Stimulated activated naive CD8-positive, alpha-beta T cell treated with anti-CD3 and anti-CD28 coated beads, Interleukin-15, Interleukin-2, amounts not matched to agents 100 U/mL and 50 U/mL, for 24 hours (primary cell): ENCODE measurements around the gene PLXDC1.

Experiments used
- ATAC-seq: fragments of 150-1000 bp; cut with Tn5 transposase; one replicate; pipeline ENCODE4 v1.10.0; 2021
- DNase-seq: peaks from one replicate; pipeline ENCODE4 v3.0.0; 2021

PLXDC1 gene

DNA sequence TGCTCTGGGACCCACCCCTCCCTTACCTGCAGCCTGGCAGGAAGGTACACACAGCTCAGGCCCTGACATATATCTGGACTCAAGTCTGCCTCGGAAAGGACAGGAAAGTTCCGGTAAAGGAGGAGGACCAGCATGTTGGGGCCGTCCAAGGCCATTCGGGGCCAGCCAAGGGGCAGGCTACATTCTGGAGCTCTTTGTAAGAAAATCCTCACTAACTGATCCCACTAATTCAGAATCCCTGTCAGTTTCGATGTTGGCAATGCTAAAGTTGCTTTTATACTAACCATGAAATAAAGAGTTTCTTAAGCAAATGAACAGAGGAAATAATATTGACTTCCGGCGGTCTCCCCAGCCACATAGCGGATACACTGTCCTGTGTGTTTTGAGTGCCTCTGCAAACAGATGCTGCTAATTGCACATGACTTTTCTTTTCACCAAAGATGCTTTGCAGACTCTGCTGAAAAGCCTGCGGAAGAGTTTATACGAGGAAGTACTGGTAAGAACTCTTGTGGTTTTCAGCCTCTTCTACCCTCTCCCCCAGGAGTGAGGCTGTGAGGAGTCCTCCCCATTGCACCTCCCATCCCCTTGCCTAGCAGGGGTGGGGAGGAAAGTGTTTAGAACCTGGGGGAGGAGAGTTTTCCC, 54.8 kb downstream of the PLXDC1 start:
- DNase-seq = peak; percentile 16
- no peak for ATAC-seq

DNA sequence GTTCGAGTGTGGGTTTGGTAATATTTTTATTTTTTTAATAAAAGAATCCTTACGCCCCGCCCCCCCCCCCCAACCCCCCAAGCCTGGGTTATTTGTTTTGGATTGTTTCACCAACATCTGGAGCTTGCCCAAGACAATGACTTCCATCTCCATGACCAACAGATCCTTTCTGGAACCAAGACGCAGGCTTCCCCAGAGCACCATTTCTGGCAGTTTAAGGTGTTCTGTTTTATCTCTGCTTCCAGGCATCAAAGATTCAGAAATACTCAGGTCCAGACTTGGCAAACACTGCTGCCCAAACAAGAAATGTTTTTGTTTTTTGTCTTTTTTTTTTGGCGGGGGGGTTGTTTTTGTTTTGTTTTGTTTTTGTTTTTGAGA, 56.1 kb downstream of the PLXDC1 start:
- ATAC-seq (no peak), DNase-seq (no peak)

DNA sequence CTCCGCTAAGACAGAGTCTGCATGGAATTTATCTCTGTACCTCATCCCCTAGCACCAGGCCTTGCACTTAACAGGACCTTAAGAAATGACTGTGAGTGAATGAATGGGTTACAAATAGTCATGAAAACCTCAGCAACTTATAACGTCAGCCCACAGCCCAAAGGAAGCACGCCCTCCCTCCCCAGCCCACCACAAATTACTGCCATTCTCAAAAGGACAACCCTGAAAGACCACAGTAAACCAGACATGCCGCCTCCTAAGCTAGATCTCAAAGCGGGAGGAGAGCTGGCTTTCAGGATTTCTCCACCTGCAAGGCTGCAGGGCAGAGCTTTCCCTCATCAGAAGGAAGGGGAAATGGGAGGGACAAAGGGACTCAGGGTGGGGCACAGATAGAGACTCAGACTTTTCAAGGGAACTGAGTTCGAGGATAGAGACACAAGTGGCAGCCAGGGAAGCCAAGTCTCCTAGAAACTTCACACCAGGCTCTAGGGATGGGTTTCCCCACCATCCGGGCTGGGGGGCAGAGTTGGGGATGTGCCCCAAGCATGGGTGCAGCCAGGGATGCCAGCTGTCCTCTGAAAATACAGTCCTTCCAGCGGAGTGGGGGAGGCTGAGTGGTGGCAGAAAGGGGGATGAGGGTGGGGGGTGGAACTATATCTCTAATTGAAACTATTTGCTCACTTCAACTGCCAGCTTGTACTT, 56.7 kb downstream of the PLXDC1 start:
- DNase-seq = peak; percentile 45
- ATAC-seq = peak; percentile 71

DNA sequence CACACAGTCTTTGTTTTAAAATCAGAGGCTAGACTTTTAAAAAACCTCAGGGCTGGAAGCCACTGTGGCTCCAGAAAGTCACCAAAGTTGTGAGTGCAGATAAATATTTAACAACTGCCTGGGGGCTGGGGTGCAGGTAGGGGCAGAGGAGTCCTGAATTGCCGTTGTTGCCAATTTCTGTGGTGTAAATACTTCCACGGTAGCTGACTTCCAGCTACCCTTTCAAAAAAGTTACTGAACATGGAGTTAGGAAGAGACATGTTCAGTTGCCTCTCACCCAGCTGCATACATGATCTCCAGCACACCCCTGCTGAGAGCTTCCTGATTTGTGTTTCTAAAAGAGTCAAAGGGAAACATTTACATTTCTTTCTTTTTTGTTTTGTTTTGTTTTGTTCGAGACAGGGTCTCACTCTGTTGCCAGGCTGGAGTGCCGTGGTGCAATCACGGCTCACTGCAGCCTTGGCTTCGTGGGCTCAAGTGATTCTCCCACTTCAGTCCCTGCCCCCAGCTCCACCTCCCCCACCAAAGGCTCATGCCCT, 58.7 kb downstream of the PLXDC1 start:
- no peak for DNase-seq
- no peak for ATAC-seq

DNA sequence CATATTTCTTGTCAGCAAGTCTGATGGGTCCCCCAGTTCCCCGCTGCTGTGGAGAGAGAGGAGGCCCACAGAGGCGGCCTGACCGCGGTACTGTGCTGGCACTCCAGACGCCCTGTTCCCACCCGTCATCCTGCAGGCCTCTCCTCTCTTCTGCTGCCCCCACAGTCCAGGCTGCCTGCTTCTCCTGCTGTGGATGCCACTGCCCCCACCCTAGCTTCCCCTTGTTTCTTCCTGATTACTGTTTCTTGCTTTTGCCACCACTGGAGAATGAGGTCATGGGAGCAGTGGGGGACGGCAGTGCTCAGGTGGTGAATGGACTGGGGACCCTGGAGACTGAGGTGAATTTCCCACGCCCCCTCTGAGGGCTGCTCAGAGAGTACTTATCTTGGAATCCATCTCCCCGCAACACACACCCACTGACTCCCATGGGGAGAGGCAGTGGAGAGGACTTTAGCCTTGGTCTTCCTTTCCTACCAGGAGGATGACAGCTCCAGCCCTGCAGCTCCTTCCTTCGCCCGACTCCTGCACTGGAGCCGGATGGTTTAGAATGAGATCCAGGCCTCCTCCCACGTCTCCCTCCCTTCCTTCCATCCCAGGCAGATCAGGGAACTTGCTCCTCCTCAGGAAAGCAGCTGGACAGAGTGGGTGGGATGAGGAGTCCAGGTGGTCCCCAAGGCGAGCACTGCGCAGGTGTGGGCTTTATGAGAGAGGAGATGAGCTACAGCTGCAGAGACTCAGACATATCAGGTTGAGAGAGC, 60.4 kb downstream of the PLXDC1 start:
- ATAC-seq (no peak), DNase-seq (no peak)

DNA sequence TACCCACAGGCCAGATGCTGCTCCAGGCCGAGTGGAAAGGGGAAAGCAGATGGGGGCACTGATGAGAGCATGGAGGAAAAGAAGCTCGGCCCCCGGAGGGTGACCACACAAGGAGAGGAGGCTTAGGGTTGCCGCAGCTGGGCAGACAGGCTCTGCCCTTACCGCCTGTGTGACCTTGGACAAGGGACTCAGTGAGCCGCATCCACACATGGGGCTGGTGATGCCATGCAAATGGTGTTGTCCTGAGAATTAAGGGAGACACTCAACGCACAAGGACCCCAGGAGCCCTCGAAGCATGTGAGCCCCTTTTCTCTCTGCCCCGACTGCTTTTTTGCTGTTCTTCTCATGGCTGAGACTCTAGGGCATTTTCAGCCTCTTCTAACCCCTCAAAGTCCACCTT, 61.0 kb downstream of the PLXDC1 start:
- ATAC-seq (no peak), DNase-seq (no peak)

DNA sequence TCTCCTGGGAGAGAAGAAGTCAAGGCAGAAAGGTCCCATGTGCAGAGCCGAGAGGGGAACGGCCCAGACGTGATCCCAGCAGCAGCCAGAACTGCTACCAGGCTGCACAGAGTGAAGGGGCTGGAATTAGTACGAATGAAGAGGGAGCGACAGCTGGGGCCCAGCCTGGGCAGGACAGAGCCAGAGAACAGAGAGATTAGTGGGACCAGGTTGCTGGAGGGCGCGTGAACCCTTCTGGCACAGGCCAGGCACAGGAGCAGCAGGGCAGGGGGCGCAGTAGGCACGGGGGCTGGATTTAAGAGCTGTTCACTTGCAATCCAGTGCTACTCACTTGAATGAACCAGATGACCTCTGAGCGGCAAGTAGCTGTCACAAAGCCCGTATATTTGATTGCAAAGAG, 66.9 kb downstream of the PLXDC1 start:
- ATAC-seq (no peak), DNase-seq (no peak)

DNA sequence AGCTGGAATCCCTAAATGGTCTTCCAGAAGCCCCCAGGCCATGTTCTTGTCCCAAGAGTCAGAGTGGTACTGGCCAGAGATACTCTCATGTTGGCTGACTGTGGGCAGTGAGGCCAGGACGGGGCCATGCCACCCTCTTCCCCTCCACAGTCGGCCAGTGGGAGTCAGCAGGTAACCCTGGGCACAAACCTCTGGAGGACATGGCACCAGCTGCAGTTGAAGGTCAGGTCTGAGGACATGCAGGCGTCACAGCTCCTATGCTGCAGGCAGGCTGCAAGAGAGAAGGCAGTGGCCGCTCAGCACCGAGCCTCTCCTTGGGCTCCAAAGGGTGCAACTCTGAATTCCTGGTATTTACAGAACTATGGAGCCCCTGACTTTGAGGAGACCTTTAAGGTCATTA, 68.2 kb downstream of the PLXDC1 start:
- no peak for ATAC-seq
- no peak for DNase-seq

DNA sequence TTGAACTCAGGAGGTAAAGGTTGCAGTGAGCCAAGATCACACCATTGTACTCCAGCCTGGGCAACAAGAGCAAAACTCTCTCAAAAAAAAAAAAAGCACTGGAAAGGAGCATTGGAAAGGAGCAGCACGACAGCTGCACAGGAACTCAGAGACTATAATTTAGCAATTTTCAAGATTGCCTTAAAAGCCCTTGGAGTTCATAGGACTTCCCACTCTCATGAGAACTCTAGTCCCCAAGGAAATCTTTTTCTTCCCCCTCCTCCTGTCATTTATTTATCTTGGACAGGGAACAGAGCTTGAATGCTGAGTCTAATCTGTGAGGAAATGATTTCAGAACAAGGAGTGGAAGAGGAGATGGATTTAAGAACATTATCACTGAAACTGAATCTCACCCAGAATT, 69.0 kb downstream of the PLXDC1 start:
- DNase-seq (no peak), ATAC-seq (no peak)

DNA sequence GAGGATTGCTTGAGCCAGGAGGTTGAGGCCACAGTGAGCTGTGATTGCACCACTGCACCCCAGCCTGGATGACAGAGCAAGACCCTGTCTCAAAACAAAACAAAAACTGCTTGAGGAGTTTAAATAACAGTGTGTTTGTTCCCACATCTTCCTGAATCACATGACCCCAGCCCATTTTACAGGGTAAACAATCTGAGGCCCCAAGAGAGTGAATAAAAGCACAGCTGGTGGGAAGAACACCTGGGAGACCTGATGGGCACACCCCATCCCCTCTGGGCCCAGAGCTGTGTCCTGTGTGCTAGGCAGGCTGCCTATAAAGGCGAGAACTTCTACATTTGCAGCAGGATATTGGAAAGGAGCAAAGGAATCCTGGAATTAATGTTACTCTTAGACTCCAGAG, 69.6 kb downstream of the PLXDC1 start:
- DNase-seq = no peak
- no peak for ATAC-seq

DNA sequence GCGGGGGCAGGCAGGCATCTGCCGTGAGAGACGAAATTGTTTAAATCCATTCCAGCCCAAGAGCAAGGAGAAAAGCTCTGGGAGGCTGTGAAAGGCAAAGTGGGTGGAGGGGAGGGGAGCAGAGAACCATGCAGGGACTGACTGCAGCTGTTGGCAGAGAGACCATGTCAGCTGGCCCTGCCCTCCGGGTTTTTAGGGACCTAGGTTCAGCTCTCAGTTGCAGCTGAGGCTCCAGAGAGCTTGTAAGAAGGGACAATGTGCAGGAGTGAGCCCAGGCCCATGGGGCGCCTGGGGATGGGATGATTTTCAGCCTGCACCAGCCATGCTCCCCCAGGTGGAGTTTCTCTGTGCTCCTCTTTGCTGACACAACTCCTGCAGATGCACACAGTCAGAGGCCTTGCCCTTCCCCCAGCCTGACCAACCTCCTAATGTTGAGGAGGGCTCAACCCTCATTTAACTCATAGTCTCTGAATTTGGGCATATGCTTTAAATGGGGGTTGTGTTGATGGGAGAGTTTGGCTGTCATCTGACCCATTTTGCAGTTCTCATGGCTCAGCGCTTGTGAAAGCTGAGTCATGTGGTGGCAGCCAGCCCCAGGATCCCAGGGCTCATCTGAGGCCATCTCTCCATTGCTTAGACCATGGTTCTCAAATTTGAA, 70.9 kb downstream of the PLXDC1 start:
- no peak for DNase-seq
- no peak for ATAC-seq

DNA sequence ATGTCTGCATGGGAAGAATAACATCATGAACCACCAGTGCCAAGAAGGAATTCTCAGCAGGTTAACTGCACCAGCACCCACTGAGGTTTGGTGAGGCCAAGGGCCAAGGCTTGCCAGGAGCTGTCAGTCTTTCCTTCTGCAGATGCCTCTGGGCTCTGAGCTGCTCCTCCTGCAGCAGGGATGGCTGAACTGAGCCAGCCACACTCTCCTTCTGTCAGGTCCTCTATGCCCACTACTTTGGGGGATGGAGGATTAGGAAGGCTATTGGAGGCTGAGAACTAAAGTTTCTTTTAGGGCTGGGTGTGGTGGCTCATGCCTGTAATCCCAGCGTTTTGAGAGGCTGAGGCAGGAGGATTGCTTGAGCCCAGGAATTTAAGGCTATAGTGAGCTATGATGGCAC, 71.6 kb downstream of the PLXDC1 start:
- DNase-seq (no peak), ATAC-seq (no peak)

DNA sequence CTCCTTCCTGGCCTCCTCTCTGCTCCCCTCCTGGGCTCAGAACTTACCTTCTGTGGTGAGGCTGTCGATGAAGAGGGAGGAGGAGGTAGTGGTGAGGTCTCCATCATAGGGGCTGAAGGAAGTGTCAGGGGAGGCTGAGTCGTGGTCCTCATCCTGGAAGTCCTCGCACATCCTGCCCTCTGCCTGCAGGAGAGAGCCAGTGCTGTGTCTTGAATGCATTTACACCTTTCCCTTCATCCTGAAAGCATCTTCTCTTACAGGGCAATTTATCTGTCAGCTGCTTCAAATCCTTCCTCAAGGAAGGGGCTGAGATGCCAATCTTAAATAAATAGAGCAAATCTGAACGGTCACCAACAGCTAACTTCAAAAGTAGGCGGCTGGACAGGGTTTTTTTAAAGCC, 73.6 kb downstream of the PLXDC1 start:
- no peak for DNase-seq
- ATAC-seq = no peak

DNA sequence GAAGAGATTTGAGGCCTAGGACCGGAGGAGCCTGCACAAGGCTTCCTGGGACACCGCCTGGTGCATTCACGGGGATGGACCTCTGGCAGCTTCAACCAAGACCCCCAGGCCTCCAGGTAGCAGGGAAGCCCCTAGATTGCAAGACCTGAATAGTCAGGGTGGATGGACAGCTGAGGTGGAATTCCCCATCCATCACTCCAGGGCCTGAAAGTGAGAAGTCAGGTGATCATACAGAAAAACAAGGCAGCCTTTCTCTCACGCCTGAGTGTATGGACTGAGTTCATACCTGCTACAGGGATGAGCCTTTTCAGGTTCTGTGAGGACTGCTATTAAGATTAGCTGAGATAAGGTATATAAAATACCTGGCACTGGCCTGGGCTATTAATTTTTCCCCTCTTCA, 74.2 kb downstream of the PLXDC1 start:
- ATAC-seq = no peak
- no peak for DNase-seq

DNA sequence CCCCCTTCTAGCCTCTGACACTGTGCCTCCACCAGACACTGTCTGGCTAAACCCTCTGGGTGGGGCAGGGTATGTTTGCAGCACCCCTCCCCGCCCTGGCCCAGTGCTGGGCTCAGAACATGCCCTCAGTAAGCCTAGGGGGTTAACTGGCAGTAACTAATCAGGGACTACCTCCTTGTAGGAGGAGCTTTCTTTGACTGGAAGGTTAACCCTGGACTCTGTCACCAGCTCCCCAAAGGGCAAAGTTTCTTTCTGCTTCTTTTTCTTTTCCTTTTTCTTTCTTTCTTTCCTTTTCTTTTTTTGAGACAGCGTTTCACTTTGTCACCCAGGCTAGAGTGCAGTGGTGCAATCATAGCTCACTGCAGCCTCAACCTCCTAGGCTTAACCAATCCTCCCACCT, 76.8 kb downstream of the PLXDC1 start:
- DNase-seq = no peak
- ATAC-seq = no peak

DNA sequence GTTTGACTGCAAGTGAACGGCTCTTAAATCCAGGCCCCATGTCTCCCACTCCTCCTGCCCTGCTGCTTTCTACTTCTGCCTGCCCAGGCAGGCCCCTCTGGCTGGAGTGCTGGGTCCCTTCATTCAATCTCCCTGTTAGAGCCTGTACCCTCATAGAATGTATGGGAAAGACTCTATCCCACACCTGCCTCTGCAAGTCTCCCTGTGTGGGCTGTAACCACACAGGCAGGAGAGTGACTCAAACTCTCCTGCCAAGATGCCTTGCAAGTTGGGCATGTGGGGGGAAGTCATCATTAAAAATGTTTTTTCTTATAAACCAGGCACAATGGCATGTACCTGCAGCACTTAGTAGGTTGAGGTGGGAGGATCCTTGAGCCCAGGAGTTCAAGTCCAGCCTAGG, 77.5 kb downstream of the PLXDC1 start:
- DNase-seq (no peak), ATAC-seq (no peak)

DNA sequence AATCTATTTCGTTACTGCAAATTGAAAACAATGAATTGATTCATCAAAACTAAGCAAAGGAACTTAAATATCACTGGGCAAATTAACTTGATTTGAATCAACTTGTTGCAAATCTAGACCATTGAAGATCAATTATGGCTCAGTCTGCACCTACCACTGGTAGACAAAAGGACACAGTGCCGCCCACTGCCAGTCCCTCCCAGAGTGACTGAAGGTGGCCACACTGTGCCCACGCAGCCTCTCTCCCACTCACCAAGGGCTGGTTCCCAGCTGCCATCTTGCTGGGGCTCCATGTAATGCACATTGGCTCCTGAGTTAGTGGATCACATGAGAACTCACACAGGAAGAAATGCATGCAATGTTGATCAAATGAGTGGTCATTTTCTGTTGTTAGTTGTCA, 78.1 kb downstream of the PLXDC1 start:
- ATAC-seq (no peak), DNase-seq (no peak)

DNA sequence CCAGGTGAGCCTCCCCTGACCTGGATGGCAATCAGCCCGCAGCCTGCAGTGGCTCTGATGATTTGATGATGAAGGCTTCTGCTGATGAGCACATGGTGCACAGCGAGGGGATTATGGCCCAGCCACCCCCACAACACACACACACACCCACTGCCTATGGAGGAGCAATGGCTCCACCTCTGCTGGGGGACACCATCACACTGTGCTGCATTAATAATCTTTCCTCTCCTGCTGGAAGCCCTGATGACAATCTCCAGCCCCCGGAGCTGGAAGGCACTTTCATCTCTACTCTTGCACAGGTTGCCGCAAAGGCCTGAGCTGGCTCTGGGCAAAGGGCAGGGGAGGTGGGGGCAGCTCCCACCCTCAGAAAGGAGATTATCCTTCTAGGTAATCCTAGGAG, 79.9 kb downstream of the PLXDC1 start:
- no peak for DNase-seq
- no peak for ATAC-seq

DNA sequence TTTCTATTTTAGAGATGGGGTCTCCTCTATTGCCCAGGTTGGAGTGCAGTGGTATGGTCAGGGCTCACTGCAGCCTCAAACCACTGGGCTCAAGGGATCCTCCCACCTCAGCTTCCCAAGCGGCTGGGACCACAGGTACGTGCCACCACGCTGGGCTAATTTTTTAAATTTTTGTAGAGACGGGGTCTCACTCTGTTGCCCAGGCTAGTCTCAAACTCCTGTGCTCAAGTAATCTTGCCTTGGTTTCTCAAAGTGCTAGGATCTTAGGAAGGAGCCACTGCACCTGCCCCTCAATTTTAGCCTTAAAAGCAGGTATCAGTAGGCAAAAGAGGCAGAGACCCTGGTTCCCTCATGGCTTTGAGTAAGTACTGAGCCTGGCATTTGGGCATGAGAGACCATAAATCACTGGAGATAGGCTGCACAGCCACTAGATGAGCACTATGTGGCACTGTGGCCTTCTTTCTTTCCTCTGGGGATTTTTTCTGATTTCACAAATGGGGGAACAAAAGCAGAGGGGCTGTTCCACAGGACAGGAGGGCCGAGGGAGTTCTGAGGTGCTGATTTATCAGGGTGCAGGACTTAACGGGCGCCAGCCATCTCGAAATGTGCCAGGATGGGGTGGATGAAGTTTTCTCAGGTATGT, 82.2 kb downstream of the PLXDC1 start:
- ATAC-seq = peak; percentile 72
- DNase-seq = no peak

DNA sequence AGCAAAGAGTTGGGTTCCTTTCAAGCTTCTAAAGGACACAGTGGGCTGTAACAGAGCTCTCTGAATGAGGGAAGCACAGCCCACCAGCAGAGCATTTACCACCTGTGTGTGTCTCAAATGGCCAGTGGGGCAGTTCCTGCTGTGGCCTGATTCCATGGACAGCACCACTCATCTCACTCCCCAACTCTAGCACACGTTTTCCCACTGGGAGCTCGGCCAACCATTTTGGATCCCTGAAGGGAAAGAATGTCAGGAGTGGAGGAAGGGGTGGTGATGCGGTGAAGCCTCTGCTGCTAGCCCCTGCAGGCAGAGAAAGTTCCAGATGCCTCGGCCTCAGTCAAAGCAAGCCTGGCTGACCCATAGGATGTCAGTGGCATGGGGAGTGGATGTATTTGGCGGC, 86.6 kb downstream of the PLXDC1 start:
- DNase-seq = no peak
- no peak for ATAC-seq

DNA sequence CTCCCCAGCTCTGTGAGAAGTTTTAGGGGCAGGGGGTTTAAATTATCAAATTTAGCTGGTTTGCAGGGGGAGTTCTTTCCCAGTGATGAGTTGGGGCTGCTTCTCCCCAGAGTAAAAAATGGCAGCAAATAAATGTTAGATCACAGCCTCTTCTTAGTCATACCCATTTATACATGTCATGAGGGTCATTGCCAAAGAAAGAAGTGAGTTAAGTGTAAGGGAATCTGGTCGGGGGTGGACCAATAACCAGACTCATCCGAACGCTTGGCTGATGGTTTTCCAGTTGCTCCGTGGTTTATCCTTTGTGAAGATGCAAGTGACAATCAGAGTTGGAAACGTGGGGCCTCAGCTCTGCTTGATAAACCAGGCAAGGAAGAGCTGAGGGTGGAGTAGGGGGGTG, 87.1 kb downstream of the PLXDC1 start:
- DNase-seq = no peak
- no peak for ATAC-seq

DNA sequence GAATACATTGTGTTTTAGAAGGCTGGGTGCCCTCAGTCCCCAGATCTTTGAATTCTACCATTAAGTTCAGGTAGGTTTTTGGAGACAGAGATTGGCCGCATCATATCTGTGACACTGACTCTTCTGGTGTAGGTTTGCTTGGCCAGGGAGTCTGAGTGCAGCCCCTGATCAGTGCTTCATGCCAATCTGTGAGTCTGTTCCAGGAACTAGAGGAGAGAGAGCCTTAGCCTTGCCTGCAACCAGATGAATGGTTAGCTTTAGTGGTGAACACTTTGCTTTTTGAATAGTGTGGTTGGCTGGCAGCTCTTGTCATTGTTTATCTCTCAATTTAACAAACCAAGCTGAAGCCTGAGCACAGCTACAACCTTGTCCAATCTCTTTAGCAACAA, 87.8 kb downstream of the PLXDC1 start:
- DNase-seq = no peak

More for the DNA sequence above, 87.8 kb downstream of the PLXDC1 start:
- no peak for ATAC-seq
